Natural killer cell (primary cell): ENCODE measurements around the gene STXBP1. TPM values are rescaled to one million over a fixed set of nuclear protein-coding genes. Genes with fewer than 3 reads are reported as not detected.

Source experiments
- ATAC-seq, 3 donors: fragments of 150-1000 bp in 2 of 3; fragments of 200-7000 bp in 1 of 3; cut with Tn5 transposase; 1 replicate in 1 of 3; 2 replicates in 2 of 3; pipeline ENCODE4 v1.10.0; 2021; ENCODE audit warnings: mild to moderate bottlenecking in 2 of 3, moderate library complexity in 2 of 3
- DNase-seq, 2 donors: peaks; one replicate each; pipeline versions ENCODE4 v3.0.0 to v3.0.0-alpha.2; 2013 to 2021; ENCODE audit warnings: mixed read lengths in 1 of 2
- H3K27ac ChIP-seq: one replicate; pipeline ENCODE4 v1.5.1; 2013; ENCODE audit warnings: mild to moderate bottlenecking, low read length
- H3K27me3 ChIP-seq: one replicate; pipeline ENCODE4 v1.6.1; 2013; ENCODE audit warnings: low read length; ENCODE audit not compliant: control insufficient read depth, insufficient read depth
- H3K36me3 ChIP-seq: one replicate; pipeline ENCODE4 v1.6.1; 2013; ENCODE audit warnings: low read length; ENCODE audit not compliant: control insufficient read depth, insufficient read depth
- H3K4me1 ChIP-seq: one replicate; pipeline ENCODE4 v1.6.1; 2013; ENCODE audit warnings: low read length; ENCODE audit not compliant: control insufficient read depth, insufficient read depth
- H3K4me3 ChIP-seq: one replicate; pipeline ENCODE4 v1.5.1; 2013; ENCODE audit warnings: low read length
- H3K9me3 ChIP-seq: one replicate; pipeline ENCODE4 v1.6.1; 2013; ENCODE audit warnings: low read length; ENCODE audit not compliant: control insufficient read depth, insufficient read depth
- H3K27ac Mint-ChIP-seq, 2 donors: one replicate each; pipeline ENCODE4 v1.8.0; 2022; ENCODE audit warnings: mild to moderate bottlenecking in 2 of 2, mixed read lengths in 2 of 2, moderate library complexity in 1 of 2
- H3K27me3 Mint-ChIP-seq, 2 donors: one replicate each; pipeline ENCODE4 v1.8.0; 2022; ENCODE audit warnings: low read depth in 2 of 2, mixed read lengths in 2 of 2
- H3K36me3 Mint-ChIP-seq: one replicate; pipeline ENCODE4 v1.8.0; 2022; ENCODE audit warnings: mixed read lengths
- H3K4me1 Mint-ChIP-seq, 2 donors: one replicate each; pipeline ENCODE4 v1.8.0; 2022; ENCODE audit warnings: mixed read lengths in 2 of 2
- H3K4me3 Mint-ChIP-seq: one replicate; pipeline ENCODE4 v1.8.0; 2022; ENCODE audit warnings: mild to moderate bottlenecking, moderate library complexity, mixed read lengths
- H3K9me3 Mint-ChIP-seq, 2 donors: one replicate each; pipeline ENCODE4 v1.8.0; 2022; ENCODE audit warnings: mixed read lengths in 2 of 2
- WGBS: methylation state at CpG from one replicate; pipeline ENCODE4 v1.1.7; 2013; ENCODE audit warnings: missing lambda C conversion rate; ENCODE audit not compliant: insufficient coverage; 5-methylcytosine and 5-hydroxymethylcytosine counted together
- intact Hi-C: fragments of 100-400 bp; cut with micrococcal nuclease; formaldehyde crosslinking; loops from one replicate; pipeline ENCODE4 v1.14.2; 2022
- total RNA-seq, 4 donors: library from RNA; stranded (reverse); fragments of 120-200 nt in 1 of 4; gene quantifications; one replicate each; pipeline versions ENCODE4 v1.2.3 to v1.2.4, GENCODE V29; 2013 to 2022
- TF ChIP-seq, protein P1 (sequence below): fragments of 200-600 bp; IDR thresholded peaks from one replicate; pipeline ENCODE4 v1.8.0; 2022; ENCODE audit warnings: antibody characterized with exemption

STXBP1 gene
- total RNA-seq, 3 donors from 2014 or later (not counting 1 experiment from before 2014, with no cell fraction given): 0.97 to 1.8 (median 1.6) TPM

DNA sequence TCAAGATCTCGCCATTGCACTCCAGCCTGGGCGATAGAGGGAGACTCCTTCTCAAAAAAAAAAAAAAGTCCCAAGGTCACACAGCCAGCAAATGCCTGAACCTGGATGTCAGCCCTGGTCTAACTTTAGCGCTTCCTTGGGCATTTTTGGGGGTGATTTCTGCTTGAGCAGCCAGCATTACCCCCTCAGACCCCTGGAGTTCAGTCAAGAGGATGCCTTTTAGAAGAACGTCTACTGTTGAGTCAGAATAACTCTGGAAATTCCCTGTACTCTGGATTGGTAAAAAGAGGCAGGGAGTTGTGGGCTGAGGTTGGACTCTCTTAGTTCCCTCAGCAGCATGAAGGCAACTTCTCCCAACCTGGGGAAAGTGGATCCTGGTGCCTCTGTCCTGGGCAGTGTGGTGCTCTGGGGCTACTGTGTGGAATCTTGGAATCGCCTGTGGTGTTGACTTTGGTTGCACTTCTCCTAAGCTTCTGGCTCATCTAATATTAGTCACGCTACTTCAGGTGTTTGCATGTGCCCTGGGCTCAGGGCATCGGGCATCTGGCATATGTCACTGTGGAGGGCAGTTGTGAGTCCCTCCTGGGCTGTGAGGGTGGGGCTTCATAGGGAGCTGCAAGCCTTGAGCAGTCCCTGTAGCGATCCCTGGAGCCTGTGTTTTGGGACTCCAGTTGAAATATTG lies 32.2 kb downstream of the STXBP1 start:
- Mint-ChIP-seq H3K27me3 (peaks cover 0 to 3% of the 10 kb centered on the region in 2 donors), H3K4me1 (no peaks in the 10 kb centered on the region), H3K4me3 (no peak overlapping the region), H3K27ac (no peak overlapping the region), H3K9me3 (no peaks in the 10 kb centered on the region), H3K36me3 (no peaks in the 10 kb centered on the region)
- intact Hi-C loops: no loop called here
- Histone ChIP-seq H3K27ac (no peak overlapping the region), H3K4me1 (no peaks in the 10 kb centered on the region), H3K27me3 (no peaks in the 10 kb centered on the region), H3K36me3 (no peaks in the 10 kb centered on the region), H3K4me3 (no peak overlapping the region), H3K9me3 (no peaks in the 10 kb centered on the region)
- ATAC-seq: no peak
- TF ChIP-seq, protein P1, sequence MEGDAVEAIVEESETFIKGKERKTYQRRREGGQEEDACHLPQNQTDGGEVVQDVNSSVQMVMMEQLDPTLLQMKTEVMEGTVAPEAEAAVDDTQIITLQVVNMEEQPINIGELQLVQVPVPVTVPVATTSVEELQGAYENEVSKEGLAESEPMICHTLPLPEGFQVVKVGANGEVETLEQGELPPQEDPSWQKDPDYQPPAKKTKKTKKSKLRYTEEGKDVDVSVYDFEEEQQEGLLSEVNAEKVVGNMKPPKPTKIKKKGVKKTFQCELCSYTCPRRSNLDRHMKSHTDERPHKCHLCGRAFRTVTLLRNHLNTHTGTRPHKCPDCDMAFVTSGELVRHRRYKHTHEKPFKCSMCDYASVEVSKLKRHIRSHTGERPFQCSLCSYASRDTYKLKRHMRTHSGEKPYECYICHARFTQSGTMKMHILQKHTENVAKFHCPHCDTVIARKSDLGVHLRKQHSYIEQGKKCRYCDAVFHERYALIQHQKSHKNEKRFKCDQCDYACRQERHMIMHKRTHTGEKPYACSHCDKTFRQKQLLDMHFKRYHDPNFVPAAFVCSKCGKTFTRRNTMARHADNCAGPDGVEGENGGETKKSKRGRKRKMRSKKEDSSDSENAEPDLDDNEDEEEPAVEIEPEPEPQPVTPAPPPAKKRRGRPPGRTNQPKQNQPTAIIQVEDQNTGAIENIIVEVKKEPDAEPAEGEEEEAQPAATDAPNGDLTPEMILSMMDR: no peak
- 80% methylated on average over 8 of the region's 8 CpGs for WGBS
- DNase-seq: no peak

DNA sequence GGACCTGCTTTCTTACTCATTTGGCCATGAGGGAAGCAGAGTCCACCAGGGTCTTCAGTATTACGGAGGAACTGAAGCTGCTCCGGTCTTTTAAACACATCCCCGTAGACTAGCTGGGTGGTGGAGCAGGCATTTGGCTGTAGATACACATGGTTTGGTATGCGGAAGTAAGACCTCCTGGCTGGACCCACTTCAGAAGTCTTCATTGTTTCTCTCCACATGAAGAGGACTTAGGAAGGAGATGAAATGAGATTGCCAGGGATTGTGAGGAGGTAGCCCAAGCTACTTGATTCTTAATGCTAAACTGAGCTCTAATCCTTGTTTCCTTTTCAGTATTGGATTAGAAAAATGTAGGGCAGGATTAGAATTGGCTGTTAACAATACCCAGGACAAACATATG lies 32.9 kb downstream of the STXBP1 start:
- Histone ChIP-seq H3K4me1 (no peaks in the 10 kb centered on the region), H3K27me3 (no peaks in the 10 kb centered on the region), H3K27ac (no peak overlapping the region), H3K4me3 (no peak overlapping the region), H3K9me3 (no peaks in the 10 kb centered on the region), H3K36me3 (no peaks in the 10 kb centered on the region)
- DNase-seq (no peak), ATAC-seq (no peak)
- Mint-ChIP-seq H3K9me3 (no peaks in the 10 kb centered on the region), H3K27me3 (peaks cover 0 to 3% of the 10 kb centered on the region in 2 donors), H3K36me3 (no peaks in the 10 kb centered on the region), H3K4me1 (no peaks in the 10 kb centered on the region), H3K27ac (no peak overlapping the region), H3K4me3 (no peak overlapping the region)
- TF ChIP-seq, protein P1: no peak
- WGBS: 90% methylated on average over 4 of the region's 4 CpGs
- intact Hi-C loops: no loop called here

DNA sequence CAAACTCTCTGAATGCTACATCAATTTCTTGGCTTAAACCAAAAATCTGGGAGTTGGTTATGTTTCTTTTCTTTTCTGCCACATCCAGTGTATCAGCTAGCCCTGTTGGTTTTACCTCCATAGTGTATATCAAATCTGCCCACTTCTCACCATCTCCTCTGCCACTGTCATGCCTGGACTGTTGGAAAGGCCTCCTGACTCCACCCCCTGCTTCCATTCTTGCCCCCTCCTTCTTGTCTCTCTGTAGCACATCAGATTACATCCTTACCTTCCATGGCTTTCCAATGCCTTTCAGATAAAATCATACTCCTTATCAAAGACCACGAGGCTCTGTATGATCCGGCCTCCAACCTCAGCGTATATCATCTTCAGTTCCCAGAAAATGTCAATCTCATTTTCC lies 35.4 kb downstream of the STXBP1 start:
- no peaks in the 10 kb centered on the region for H3K36me3 ChIP-seq
- Mint-ChIP-seq H3K9me3 (no peaks in the 10 kb centered on the region), H3K27ac (no peak overlapping the region), H3K36me3 (no peaks in the 10 kb centered on the region), H3K4me1 (no peaks in the 10 kb centered on the region), H3K27me3 (peaks cover 0 to 3% of the 10 kb centered on the region in 2 donors), H3K4me3 (no peak overlapping the region)
- intact Hi-C loops: no loop called here
- WGBS: 91% methylated on average over 3 of the region's 3 CpGs
- no peaks in the 10 kb centered on the region for H3K27me3 ChIP-seq
- H3K27ac ChIP-seq: no peak overlapping the region
- TF ChIP-seq, protein P1: no peak
- no peaks in the 10 kb centered on the region for H3K9me3 ChIP-seq
- no peak overlapping the region for H3K4me3 ChIP-seq
- no peaks in the 10 kb centered on the region for H3K4me1 ChIP-seq
- ATAC-seq (no peak), DNase-seq (no peak)

DNA sequence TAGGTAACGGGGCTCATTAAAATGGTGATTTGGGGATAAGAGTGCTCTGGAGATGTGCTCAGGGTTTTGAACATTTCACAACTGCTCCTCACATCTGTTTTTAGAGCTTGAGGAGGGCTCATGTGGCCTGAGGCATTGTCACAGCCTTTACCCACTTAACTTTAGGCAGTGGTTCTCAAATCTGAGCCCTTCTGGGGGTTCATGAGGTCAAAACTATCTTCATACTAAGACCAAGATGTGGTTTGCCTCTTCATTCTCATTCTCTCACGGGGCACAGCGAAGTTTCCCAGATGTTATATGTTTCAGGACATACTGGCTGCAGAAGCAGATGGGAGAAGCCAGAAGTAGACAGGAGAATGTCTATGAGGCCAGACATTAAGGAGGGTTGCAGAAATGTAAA lies 38.4 kb downstream of the STXBP1 start:
- no peak overlapping the region for H3K27ac Mint-ChIP-seq
- no peaks in the 10 kb centered on the region for H3K27me3 ChIP-seq
- intact Hi-C loops: no loop called here
- H3K27ac ChIP-seq: no peak overlapping the region
- ATAC-seq (no peak), DNase-seq (no peak)
- H3K4me3 ChIP-seq: no peak overlapping the region
- H3K9me3 Mint-ChIP-seq: no peaks in the 10 kb centered on the region
- no peaks in the 10 kb centered on the region for H3K9me3 ChIP-seq
- no peaks in the 10 kb centered on the region for H3K4me1 ChIP-seq
- 94% methylated on average over 3 of the region's 3 CpGs for WGBS
- H3K36me3 Mint-ChIP-seq: no peaks in the 10 kb centered on the region
- H3K36me3 ChIP-seq: no peaks in the 10 kb centered on the region
- H3K4me3 Mint-ChIP-seq: no peak overlapping the region
- TF ChIP-seq, protein P1: no peak
- H3K4me1 Mint-ChIP-seq: no peaks in the 10 kb centered on the region
- no peaks in the 10 kb centered on the region for H3K27me3 Mint-ChIP-seq
